ENCODE results near the gene FAM131C. TPM values are rescaled to one million over a fixed set of nuclear protein-coding genes. Genes with fewer than 3 reads are reported as not detected.
"Not testable (repeated sequence)": the region's sequence is repeated elsewhere in the genome, so short reads cannot be mapped to it uniquely, and the experiment has no call there.

Gene FAM131C
- total RNA-seq, 4 donors from 2014 or later = 0.28 to 0.85 TPM; not detected in 2

DNA sequence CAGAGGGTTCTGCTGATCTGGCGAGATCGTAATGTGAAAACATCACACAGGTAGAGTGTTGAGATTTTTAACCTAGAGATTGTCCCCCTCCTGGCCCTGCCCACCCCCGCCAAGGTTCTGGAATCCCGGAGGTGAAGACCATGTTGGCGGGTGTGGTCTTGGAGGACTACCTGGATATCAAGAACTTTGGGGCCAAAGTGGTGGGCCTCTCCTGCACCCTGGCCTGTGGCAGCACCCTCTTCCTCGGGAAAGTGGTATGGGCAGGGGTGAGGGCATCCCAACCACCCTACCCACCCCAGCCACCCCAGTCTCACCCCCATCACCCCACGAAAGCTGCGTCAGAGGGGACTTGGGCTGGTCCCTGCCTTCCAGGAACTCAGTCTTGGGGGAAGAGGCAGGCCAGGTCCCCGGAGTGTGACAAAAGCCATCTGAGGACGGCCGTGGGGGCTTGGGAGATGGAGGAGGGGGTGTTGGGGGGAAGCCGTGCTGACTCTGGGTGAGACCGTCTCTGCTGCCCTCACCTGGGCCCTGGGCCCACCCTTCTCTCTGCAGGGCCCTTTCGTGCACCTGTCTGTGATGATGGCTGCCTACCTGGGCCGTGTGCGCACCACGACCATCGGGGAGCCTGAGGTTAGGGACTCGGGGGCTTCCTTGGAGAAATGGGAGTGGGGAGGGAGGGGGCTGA, 25.5 kb downstream of the FAM131C start:
- DNase-seq = no peak

DNA sequence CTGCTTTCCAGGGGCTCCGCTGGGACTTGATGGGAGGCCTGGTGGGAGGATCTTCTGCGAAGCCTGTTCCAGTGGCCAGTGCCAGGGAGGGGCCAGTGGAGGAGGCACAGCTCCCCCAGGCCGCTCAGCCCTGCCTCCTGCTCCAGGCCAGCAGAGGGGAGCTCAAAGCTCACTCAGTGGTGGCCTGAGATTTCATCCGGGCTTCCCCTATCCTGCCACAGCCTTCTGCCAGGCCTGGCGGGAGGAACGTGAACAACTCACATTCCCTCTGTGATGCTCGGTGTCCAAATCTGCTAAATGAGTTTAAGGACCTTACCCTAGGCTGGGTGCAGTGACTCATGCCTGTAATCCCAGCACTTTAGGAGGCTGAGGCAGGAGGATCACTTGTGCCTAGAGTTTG, 26.6 kb downstream of the FAM131C start:
- H3K9me3 ChIP-seq = no peaks in the 10 kb centered on the region
- H3K4me1 ChIP-seq = no peaks in the 10 kb centered on the region
- TF ChIP-seq POLR2A (IDR thresholded peaks at IDR 0.05) = no peak
- TF ChIP-seq, protein P1, sequence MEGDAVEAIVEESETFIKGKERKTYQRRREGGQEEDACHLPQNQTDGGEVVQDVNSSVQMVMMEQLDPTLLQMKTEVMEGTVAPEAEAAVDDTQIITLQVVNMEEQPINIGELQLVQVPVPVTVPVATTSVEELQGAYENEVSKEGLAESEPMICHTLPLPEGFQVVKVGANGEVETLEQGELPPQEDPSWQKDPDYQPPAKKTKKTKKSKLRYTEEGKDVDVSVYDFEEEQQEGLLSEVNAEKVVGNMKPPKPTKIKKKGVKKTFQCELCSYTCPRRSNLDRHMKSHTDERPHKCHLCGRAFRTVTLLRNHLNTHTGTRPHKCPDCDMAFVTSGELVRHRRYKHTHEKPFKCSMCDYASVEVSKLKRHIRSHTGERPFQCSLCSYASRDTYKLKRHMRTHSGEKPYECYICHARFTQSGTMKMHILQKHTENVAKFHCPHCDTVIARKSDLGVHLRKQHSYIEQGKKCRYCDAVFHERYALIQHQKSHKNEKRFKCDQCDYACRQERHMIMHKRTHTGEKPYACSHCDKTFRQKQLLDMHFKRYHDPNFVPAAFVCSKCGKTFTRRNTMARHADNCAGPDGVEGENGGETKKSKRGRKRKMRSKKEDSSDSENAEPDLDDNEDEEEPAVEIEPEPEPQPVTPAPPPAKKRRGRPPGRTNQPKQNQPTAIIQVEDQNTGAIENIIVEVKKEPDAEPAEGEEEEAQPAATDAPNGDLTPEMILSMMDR (IDR thresholded peaks at IDR 0.05) = peak in 1 of 4 experiments; percentile 5
- H3K4me3 ChIP-seq = no peak overlapping the region
- intact Hi-C loops (cut with DNase I; ENCODE audit: low total_unique reads) = no loop called here
- H3K27me3 ChIP-seq = no peaks in the 10 kb centered on the region
- peak overlapping the region in 1 of 2 donors; percentile 16 for H3K27ac ChIP-seq
- no peak for DNase-seq
- no peaks in the 10 kb centered on the region for H3K36me3 ChIP-seq

More for the DNA sequence above, 25.5 kb downstream of the FAM131C start:
- intact Hi-C loops (cut with DNase I; ENCODE audit: low total_unique reads) = no loop called here
- Histone ChIP-seq H3K27me3 (no peaks in the 10 kb centered on the region), H3K9me3 (no peaks in the 10 kb centered on the region), H3K36me3 (no peaks in the 10 kb centered on the region), H3K4me1 (no peaks in the 10 kb centered on the region), H3K27ac (no peak overlapping the region), H3K4me3 (no peak overlapping the region)
- TF ChIP-seq POLR2A (IDR thresholded peaks at IDR 0.05) = no peak
- TF ChIP-seq, protein P1 (IDR thresholded peaks at IDR 0.05) = no peak

- H3K9me3 ChIP-seq = no peaks in the 10 kb centered on the region
- no peak overlapping the region for H3K4me3 ChIP-seq
- intact Hi-C loops (cut with DNase I; ENCODE audit: low total_unique reads) = no loop called here
- H3K4me1 ChIP-seq = no peaks in the 10 kb centered on the region
- no peak for TF ChIP-seq POLR2A (IDR thresholded peaks at IDR 0.05)
- TF ChIP-seq, protein P1 (IDR thresholded peaks at IDR 0.05) = no peak
- no peaks in the 10 kb centered on the region for H3K27me3 ChIP-seq
- no peaks in the 10 kb centered on the region for H3K36me3 ChIP-seq
- H3K27ac ChIP-seq = no peak overlapping the region
- DNase-seq = no peak
Observed at GRCh38 chr1:16043950-16044349, 29.5 kb downstream of the FAM131C start.

DNA sequence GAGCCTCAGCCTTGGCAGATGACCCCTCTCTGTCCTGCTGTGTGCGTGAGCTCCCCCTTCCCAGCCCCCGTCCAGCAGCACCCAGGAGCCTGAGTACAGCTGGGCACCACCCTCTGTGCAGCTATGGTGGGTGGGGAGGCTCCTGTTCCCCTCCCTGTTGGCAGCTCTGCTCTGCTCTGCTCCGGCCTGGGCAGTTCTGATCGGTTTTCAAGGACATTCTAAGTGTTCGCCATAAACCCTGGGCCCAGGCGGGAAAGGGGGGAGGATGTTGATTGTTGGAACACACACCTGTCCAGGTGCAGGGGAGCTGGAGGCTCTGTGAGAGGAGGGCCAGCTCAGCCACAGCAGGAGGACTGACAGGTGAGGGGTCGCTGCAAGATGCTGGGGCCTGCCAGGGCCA, 29.9 kb downstream of the FAM131C start, which contains the start of gene CLCNKB:
Gene CLCNKB (plus strand): TSS at position 262 of the 400 bp plus-strand sequence. CDS start 711 bp downstream, outside the sequence.
- DNase-seq = no peak
- H3K27me3 ChIP-seq = no peaks in the 10 kb centered on the region
- H3K4me1 ChIP-seq = no peaks in the 10 kb centered on the region
- intact Hi-C loops (cut with DNase I; ENCODE audit: low total_unique reads) = no loop called here
- H3K27ac ChIP-seq = no peak within 1 kb of the TSS
- H3K36me3 ChIP-seq = no peaks in the 10 kb centered on the region
- TF ChIP-seq, protein P1 (IDR thresholded peaks at IDR 0.05) = no peak
- no peak for TF ChIP-seq POLR2A (IDR thresholded peaks at IDR 0.05)
- no peaks in the 10 kb centered on the region for H3K9me3 ChIP-seq
- no peak within 1 kb of the TSS for H3K4me3 ChIP-seq

GRCh38 chr1:16042654-16043053, 30.8 kb downstream of the FAM131C start:
- intact Hi-C loops (cut with DNase I; ENCODE audit: low total_unique reads); DNase-seq; H3K36me3 ChIP-seq; H3K9me3 ChIP-seq; H3K27me3 ChIP-seq; H3K4me1 ChIP-seq; H3K4me3 ChIP-seq; H3K27ac ChIP-seq: not testable (repeated sequence)
